Measurements from ENCODE around the gene CD109.

The CD109 gene

GRCh38 chr6:73860303-73860702 is 164.3 kb downstream of the CD109 start:
- DNase-seq (ENCODE audit: low read depth), result no peak

GRCh38 chr6:73866305-73866704 is 170.3 kb downstream of the CD109 start:
- no peak for DNase-seq (ENCODE audit: low read depth)

DNA sequence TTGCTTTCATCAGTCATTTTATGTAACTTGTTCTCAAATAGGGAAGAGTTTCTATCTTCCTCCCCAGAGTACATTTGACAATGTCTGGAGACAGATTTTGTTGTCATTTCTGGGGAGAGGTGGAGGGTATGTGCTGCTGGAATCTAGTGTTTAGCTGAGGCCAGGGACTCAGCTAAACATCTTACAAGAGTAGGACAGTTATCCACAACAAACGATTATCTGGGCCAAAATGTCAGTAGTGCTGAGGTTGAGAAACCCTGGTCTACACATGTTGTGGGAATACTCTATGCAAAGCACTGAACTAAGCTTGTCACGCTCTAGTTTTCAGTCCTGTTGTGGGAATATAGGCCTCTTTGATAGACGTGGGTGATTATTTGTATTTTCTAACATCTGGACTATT is 171.4 kb downstream of the CD109 start:
- DNase-seq (ENCODE audit: low read depth), result no peak

- no peak for DNase-seq (ENCODE audit: low read depth)
Measured at GRCh38 chr6:73870907-73871306, 174.9 kb downstream of the CD109 start.

DNA sequence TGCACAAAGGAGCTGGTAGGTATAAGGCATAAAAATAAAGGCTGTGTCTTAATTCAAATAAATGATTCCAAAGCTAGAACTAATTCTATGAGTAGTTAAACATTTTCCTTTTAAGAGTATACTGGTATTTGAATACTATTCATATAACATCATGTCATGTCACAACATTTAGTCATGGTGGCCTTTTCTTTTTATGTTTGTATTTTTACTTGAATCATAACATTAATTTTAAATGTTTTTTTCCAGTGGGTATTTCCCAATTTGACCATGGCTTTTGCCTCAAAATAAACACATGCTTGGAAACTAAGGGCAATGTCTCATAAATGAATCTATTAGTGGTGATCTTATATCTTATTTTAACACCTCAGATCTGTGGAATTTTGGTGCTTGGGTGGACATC is 177.1 kb downstream of the CD109 start:
- DNase-seq (ENCODE audit: low read depth), result no peak

All from stimulated activated CD8-positive, alpha-beta memory T cell treated with anti-CD3 and anti-CD28 coated beads, Interleukin-15, amount 100 ng/mL, for 24 hours (primary cell).